Activated gamma-delta T cell treated with anti-CD3 and anti-CD28 coated beads, Interleukin-2, amount 50 U/mL, for 16 hours (primary cell): Measurements from ENCODE around the gene MED27.
"Not testable (repeated sequence)": the region's sequence is repeated elsewhere in the genome, so short reads cannot be mapped to it uniquely, and the experiment has no call there.

Experiments
- DNase-seq: peaks from one replicate; pipeline ENCODE4 v3.0.0-alpha.2; 2020; ENCODE audit warnings: low read depth

Gene MED27

DNA sequence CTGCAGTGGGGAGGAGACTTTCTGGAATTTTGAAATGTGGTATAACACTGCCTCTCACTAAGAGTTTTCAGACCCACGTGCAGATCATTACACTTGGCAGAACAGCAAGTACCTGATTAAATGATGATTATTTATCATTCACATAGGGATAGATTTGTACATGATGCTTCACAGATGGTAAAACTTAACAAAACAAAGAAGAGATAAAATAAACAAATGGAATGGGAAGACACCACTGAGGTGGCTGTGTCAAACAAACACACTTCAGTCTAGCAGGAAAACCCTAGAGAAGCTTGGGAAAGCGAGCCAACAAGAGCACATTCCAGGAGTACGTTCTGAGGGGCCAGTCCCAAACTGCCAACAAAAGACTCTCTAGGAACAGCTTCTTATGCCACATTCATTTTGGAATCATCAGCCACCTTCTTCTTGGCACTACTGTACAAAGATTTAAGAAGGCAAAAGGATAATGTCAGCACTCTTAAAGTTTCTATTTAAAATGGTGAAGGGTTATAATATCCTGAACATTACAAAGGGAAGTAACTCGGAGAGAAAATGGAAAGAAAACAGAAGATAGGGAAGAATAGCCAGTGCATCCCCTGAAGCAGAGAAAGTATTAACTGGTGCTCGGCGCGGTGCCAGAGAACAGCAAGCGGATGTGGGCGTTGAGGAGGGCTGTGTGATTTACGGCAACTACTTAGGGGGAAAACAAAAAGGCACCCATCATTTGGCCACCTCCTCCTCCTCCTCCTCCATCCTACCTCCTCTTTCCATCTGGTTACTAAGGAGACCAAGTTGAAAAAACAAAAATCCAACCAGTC is 1.6 kb downstream of the MED27 start:
- no peak for DNase-seq

DNA sequence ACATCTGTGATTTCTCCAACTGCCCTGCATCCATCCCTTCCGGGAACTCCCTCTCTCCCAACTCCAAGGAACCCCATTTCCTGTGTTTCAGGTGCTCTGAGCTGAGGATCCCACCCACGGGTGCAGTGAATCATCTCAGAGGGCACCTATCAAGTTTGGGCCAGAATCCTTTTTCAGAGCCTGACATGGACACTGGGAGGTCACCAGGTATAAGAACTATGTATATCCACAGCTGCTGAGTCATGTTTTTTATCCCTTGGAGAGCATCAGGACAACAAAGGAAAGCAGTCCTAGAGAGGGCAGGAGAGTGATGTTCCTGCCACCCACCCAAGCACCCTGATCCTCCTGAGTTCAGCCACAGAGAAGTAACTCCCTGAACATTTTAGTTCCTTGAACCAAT is 3.8 kb downstream of the MED27 start:
- no peak for DNase-seq

DNA sequence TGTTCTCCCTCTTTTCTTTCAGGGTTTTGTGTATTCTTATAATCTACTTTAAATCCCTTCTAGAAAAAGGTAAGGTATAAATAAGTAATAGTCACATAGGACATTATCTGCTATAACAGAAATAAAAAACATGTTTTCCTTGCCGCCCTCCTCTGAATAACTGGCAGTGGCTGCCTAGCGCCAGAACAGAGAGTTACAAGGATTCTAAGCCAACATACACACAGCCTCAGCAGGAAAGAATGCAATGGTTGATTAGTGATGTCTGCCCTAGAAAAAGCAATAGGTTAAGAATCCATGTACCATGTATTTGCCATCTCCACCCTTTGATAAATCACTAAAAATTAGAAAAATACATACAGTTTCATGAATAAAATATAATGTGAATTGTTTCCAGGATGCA is 4.9 kb downstream of the MED27 start:
- no peak for DNase-seq

DNA sequence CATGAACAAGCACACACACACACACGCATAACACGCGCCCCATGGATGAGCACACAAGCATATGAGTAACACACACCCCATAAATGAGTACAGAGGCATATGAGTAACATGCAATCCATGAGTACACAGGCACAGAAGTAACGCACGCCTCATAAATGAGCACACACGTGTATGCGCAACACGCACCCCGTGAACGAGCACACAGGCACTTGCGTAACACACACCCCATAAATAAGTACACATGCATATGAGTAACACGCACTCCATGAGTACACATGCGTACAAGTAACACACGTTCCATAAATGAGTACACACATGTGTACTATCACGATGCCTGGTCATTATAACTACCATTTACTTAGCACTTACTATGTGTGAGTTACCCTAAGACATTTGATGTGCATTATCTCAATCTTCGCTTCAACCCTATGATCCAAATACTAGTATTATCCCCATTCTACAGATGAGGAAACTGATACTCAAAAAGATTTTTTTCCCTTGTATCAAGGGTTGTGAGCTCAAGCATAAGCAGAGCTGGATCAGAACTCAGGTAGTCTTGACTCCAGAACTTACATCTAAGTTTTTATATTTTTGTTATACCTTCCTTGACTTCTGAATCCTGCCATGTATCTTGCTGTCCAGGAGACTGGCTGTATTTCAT is 7.7 kb downstream of the MED27 start:
- no peak for DNase-seq

DNA sequence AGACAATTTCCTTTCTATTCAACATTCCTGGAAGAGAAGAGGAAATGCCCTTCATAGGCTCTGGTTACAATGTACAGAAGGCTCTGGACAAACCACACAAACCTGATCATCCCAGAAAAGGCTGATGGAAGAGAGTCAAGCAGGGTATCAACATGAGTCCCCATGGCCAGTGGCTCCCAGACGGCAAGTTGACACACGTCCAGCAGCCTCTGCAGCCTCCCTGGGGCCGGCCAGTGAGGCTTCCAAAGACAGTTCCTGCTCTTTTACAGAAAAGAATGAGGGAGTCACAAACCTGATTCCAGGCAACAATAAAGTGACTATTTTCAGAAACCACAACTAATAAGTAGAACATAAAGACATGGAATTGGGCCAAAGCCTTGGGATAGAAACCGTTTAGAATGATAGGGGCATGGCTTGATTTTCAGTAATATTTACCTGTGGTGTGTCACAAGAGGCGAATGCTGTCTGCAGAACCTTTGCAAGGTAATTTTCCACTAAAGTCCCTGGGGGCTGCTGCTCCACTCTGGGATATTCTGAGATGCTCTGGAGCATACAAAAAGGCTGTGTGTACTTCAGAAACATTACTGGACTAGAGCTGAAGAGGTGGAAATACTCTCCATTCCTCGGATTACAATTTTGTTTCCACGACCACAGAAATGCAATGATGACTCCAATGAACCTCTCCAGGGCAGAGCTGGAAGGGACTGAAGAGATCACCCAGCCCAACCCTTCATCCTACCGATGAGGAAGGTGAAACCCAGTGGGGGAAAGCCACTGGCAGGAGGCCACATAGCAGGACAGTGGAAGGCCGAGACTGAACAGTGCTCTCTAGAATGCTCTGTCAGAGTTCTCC is 10.4 kb downstream of the MED27 start:
- DNase-seq, result no peak

DNA sequence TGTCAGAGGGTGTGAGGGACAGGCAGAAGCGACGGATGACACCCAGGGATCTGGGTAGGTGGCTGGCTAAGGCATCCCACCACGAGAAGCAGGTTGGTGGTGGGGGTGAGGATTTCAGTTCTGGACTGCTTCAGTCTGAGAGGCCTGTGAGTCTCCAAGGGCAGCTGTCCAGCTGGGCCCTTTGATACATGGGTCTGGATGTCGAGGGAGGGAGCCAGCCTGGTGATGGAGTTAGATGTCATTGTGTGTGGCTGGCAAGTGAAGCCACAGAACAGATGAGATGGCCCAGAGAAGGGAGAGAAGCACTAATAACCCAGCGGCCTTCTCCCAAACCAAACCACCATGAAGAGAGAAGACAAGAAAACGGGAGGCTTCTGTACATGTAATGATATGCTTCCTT is 11.1 kb downstream of the MED27 start:
- no peak for DNase-seq

DNA sequence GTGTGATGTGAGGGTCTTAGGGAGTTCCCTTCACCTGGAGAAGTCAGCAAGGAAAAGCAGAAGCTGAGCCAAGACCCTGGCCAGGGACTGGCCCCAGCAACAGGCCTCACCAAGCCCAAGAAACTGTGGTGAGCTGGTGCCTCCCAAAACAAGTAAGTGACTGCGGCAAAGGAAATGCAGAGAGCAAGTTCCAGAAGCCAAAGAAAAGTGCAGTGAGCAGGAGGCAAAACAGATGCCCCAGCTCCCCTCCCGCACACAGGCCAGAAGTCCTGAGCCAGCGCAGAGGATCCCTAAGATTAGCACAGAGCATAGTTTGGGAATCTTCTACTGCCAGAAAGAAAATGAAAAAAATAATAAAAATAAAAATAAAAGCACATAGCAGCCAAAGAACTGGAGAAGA is 13.2 kb downstream of the MED27 start:
- DNase-seq, result no peak

DNA sequence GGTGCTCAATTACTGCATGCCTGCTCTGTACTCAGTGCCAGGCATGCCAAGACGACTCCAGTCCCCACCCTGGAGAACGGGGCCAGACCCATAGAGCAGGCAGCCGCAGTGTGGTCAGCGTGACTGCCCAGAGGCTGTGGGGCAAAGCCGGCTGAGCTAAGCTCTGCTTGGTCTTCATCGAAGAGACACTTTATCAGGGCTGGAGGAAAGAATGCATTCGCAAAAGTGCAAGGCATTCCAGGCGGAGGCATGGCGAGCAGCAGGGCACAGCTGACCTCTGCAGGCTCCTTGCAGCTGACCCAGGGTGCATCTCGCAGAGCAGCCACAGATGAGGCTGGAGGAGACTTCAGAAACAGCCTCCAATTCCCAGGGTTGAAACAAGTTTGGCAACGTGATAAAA is 13.6 kb downstream of the MED27 start:
- no peak for DNase-seq

DNA sequence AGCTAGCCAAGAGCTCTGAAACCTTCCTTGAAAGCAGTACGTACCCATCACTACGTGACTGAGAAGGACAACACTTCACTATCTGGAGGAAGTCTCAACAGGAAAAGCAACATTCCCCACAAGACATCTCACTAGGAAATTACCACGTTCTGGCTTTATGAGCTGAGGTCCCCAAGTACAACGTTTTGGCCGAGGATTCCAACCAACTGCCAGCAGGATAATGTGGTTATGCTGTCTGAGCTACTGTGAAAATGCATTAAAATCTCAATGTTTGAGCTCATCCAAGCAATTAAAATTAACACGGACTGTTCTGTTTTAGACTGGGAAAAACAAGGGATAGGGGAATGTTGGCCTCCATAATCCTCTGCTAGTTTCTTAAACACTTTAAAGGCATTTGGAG is 16.4 kb downstream of the MED27 start:
- DNase-seq, result no peak

DNA sequence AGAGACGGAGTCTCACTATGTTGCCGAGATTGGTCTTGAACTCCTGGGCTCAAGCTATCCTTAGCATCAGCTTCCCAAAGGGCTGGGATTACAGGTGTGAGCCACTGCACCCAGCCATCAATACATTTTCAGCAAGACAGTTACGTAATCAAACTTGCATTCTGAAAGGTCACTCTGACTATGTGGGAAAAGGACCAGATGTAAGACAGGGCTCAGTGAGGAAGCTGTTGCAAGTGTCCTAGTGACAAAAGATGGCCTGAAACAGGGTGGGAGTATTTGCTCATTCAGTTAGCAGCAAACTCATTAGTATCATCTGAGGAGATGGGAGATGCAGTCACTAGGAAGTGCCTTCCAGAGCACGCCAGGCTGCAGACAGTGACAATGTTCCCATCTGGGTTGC is 16.9 kb downstream of the MED27 start:
- no peak for DNase-seq

DNA sequence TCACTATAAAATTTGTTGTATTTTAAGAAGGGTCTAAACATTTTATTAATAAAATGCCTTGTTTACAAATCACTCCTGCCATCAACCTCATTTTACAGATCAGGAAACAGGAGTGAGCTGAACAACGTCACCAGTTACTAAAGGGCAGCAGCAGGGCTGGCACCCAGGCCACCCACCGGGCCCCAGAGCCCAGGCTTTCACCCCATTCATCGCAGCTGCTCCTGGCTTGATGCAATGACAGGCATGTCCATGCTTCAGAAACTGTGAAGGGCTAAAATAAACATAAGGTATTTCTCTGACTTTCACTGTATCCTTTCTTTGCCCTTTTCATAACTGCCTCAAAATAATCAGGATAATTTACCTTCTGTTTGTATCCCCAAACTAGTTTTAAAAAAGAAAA is 18.1 kb downstream of the MED27 start:
- DNase-seq, result no peak

DNA sequence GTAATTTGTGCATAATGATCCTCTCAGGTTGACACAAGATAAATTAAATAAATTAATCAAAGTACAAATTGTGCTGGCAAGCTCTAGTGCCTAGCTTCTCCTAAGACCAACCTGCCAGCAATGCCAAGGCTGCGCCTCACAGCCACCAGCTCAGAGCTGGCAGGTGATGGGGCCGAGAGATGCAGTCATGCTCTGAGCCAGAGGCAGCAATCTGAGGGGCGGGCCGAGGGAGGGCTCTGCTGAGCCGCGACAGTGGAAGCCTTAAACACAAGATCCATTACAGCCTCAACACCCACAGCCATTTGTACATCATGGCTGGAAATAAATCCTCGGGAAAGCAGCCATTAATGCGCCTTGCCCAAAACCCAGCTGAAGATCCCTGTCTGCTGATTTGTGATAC is 20.3 kb downstream of the MED27 start:
- DNase-seq, result no peak

DNA sequence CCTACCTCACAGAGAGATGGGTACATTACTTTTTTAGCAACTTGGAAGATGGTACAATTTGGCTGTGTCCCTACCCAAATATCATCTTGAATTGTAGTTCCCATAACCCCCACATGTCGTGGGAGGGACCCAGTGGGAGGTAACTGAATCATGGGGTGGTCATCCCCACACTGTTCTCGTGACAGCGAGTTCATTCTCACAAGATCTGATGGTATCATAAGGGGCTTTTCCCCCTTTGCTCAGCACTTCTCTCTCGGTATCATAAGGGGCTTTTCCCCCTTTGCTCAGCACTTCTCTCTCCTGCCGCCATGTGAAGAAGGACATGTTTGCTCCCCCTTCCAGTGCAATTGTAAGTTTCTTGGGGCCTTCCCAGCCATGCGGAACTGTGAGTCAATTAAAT is 21.4 kb downstream of the MED27 start:
- DNase-seq, result not testable (repeated sequence)

DNA sequence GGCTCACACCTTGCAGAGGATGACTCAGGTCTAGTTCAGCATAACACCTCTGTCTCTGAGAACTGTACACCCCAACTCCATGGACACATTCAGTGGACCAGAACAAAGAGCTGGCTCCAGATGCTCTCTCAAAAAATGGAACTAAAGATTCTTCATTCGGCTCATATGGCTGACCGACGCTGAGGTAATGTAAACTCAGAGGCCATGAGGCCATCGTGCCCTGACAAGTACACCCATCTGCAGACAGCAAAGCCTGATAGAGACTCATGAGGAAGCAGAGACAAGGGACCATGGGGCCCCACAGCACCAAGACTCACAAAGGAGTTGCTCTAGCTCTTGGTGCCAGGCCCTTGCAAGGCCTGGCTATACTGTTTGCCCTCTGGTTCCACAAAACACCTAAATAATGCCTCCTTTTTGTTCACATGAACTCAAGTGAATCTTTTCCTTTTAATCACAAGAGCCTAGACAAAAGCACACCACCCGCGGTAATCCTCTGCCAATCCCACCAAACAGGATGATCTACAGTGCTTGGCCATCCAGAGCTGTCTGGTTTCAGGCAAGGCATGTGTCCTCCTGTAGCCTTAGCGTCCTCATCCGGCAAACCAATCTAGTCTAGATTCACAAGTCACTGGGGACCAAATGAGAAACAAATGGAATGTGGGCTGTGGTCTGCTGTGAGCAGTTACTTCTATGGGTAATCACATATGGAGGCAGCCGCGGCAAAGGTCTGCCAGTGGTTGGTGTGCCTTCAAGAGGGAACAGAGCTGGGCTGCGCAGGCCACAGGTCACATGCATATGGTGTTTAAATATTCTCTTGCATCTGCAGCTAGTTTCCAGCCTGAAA is 22.7 kb downstream of the MED27 start:
- DNase-seq, result no peak

DNA sequence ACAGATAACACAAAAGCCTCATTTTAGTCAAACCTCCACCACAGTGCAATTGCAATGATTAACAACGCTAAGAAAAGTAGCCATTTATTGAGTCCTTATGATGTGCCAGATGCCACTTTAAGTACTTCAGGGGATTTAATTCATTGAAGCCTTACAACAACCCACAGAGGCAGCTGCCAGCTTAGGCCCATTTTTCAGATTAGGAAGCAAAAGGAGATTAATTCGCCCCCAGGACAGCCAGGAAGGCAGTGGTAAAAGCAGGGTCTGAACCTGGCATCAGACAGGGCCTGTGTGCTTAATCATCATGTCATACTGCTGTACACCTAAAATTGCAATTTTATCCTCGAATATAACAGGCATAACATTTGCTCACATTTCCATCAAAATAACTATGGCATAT is 23.9 kb downstream of the MED27 start:
- DNase-seq, result no peak

DNA sequence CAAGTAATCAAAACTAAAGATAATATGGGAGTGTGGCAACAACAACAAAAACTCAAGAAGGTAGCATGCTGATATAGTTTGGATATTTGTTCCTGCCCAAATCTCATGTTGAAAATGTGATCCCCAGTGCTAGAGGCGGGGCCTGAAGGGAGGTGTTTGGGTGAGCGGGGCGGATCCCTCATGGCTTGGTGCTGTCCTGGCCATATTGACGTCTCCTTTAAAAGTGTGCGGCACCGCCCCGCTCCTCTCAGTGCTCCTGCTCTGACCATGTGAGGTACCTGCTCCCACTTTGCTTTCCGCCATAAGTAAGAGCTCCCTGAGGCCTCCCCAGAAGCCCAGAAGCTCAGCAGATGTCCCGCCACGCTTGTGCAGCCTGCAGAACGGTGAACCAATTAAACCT is 25.6 kb downstream of the MED27 start:
- no peak for DNase-seq

DNA sequence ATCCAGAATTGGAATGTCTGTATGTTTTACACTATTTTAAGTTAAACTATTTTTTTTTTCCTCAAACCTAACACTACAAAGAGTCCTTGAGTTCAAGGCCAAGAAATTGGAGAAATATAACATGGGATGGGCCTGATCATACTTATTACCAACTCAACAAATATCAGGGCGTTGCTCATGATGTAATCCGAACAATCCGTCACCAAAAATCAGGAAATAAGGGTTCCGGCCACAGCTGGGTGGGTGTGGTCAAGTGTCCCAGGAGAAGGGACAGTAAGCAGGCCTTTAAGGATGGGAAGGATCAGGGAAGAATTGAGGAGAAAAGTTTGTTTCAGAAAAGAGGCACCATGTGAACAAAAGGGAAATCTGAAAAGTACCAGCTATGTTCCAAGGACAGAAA is 29.8 kb downstream of the MED27 start:
- no peak for DNase-seq

DNA sequence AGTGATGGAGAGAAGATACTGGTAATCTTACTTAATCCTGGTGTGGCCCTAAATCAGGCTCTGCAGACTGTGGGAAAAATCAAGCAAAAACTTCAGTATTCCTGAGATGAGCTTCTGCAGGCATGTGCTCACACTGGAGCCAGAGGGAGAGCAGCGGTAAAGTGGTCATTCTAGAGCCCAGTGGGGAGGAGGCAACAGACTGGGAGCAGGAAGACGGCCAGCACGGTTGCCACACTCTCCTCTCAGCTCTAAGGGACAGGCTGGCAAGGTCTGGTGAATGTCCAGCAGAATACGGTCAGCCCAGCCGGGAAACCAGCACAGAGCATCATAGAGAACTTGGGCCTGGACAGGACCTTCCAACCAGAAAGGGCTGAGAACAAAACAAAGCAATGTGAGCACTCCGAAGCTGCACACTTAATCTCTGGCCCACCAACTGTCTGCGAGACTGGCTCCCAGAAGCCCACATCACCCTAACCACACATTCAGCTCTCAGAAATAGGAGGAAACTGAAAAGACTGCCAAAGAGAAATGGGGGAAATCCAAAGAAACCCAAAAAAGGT is 30.3 kb downstream of the MED27 start:
- no peak for DNase-seq

DNA sequence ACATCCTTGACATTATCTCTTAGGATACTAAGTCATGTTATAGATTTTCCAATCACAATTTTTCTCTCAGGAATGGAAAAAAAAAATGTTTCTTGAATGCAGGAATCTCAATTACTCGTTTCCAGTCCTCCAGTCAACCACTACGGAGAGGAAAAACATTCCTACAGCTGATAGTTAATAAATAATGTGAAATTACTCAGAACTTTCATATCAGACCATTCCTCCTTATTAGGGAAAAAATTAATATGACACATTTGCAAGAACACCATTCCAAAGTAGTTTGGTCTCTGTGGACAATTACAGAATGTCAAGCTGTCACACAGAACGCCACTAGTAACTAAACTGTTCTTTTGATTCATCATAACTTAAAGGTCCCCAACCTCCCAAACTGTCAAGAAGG is 31.5 kb downstream of the MED27 start:
- DNase-seq, result no peak

DNA sequence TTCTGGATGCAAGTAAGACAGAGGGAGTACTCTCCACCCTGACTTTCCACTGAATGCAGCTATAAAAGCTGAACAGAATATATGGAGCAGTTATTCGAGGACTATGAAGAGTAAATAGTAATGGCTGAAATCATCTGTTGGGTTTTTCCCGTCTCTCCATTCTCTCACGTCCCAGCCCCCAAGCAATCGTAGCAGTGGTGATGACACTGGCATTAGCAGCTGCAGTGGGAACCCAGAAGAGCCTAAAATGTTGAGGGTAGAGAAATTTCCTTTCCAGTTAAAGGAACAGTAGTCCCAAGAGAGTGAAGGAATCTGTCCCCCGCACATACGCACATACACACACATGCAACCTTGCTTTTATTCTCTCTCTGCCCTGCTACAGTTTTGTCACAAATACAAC is 33.2 kb downstream of the MED27 start:
- no peak for DNase-seq

DNA sequence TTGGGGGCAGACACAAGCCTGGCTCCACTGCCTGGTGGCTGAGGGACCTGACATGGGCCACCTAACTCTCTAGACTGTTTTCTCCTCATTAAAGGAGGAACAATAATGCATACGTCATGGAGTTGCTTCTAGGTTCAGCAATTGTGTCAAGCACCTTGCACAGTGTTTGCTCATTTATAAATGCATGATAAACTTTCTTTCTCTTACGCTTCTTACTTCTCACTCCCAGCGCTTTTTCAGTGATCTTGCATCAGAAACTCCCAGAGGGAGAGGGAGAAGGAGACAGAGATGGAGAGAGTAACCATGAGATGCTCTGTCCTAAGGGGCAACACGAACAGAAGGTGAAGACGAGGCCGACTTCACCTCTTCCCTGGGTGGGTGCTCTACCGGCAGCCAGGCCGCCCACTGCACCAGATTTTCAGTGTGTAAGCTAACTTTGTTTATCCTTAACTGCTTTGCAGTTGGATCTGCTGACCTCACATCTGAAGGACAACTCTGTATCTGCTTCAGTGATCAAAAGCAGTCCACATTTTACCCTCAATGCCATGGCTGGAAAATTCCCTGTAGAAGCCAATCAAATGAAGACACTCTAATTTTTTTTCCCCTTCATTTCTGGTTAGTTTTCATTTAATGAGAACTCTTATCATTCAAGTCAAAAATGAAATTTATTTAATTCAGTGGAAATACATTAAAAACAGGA is 35.3 kb downstream of the MED27 start:
- no peak for DNase-seq
